Endothelial cell of umbilical vein (primary cell): ENCODE measurements around the gene TDRD10. TPM values are rescaled to one million over a fixed set of nuclear protein-coding genes. Genes with fewer than 3 reads are reported as not detected.

Experiments used
- BruUV-seq: library from RNA; stranded (reverse); fragments of 400-500 nt; replicated peaks from 2 replicates; lab custom pipeline; 2021; lab: Mats Ljungman, UMichigan
- CTCF ChIA-PET: fragments of 300-600, 350-600 bp; sonication (Branson Sonifier 250); formaldehyde crosslinking; loops from one replicate; lab custom pipeline; 2021; ENCODE audit warnings: antibody characterized with exemption, inconsistent platforms; lab: Charles Lee
- POLR2A ChIA-PET: fragments of 300-600, 350-600 bp; sonication (Branson Sonifier 250); formaldehyde crosslinking; loops from one replicate; lab custom pipeline; 2021; ENCODE audit warnings: antibody characterized with exemption, inconsistent platforms; lab: Charles Lee
- DNase-seq: peaks from one replicate; pipeline ENCODE4 v3.0.0-alpha.2; 2011; ENCODE audit warnings: low read depth, low spot score
- FAIRE-seq: peaks from 2 replicates; lab custom pipeline; 2011; peaks lifted over from hg19 to GRCh38; lab: Jason Lieb, UNC
- H2AFZ ChIP-seq: 2 replicates; pipeline ENCODE4 v1.6.0; 2012; ENCODE audit warnings: low read depth, low read length, control low read depth, inconsistent platforms
- H3K27ac ChIP-seq: 2 replicates; pipeline ENCODE4 v1.5.1; 2011; ENCODE audit warnings: low read depth, mild to moderate bottlenecking, control low read depth, low read length, moderate library complexity; ENCODE audit not compliant: insufficient read depth
- H3K27me3 ChIP-seq, 2 experiments: 2 replicates each; pipeline versions ENCODE4 v1.6.0 to v1.6.1; 2011; ENCODE audit warnings: low read length in 2 of 2, mixed read lengths in 1 of 2; ENCODE audit not compliant: control insufficient read depth in 2 of 2, insufficient read depth in 2 of 2
- H3K36me3 ChIP-seq, 2 experiments: 2 replicates in 1 of 2; 3 replicates in 1 of 2; pipeline ENCODE4 v1.5.1; 2011; ENCODE audit warnings: low read length in 2 of 2, mild to moderate bottlenecking in 1 of 2, moderate library complexity in 1 of 2; ENCODE audit not compliant: control insufficient read depth in 2 of 2, insufficient read depth in 2 of 2; ENCODE audit errors: extremely low read depth in 1 of 2
- H3K4me1 ChIP-seq: 3 replicates; pipeline ENCODE4 v1.5.1; 2011; ENCODE audit warnings: mild to moderate bottlenecking, low read length; ENCODE audit not compliant: control insufficient read depth, insufficient read depth; ENCODE audit errors: extremely low read depth
- H3K4me2 ChIP-seq: 2 replicates; pipeline ENCODE4 v1.6.1; 2011; ENCODE audit warnings: low read length, control low read depth, mixed read lengths; ENCODE audit not compliant: insufficient read depth
- H3K4me3 ChIP-seq, 3 experiments: fragments of 200-600 bp in 1 of 3; sonication (generic), shearing (Covaris generic) in 1 of 3; replicated peaks in 1 of 3; 2 replicates each; pipeline ENCODE4 v1.5.1; 2011 to 2016; ENCODE audit warnings: control low read depth in 3 of 3, low read length in 3 of 3, mild to moderate bottlenecking in 2 of 3, inconsistent platforms in 1 of 3, low read depth in 1 of 3, moderate library complexity in 1 of 3; ENCODE audit not compliant: insufficient read depth in 1 of 3
- H3K79me2 ChIP-seq: 2 replicates; pipeline ENCODE4 v1.6.0; 2012; ENCODE audit warnings: low read length, inconsistent platforms; ENCODE audit not compliant: control insufficient read depth, insufficient read depth
- H3K9ac ChIP-seq: replicated peaks from 2 replicates; pipeline ENCODE3; 2011; ENCODE audit warnings: low read length, control low read depth; ENCODE audit not compliant: insufficient read depth; ENCODE audit errors: extremely low read depth
- H3K9me1 ChIP-seq: replicated peaks from 3 replicates; pipeline ENCODE4 v1.6.0; 2011; ENCODE audit warnings: mild to moderate bottlenecking, low read length; ENCODE audit not compliant: control insufficient read depth, insufficient read depth; ENCODE audit errors: extremely low read depth
- H3K9me3 ChIP-seq: replicated peaks from 2 replicates; pipeline ENCODE4 v1.5.1; 2012; ENCODE audit warnings: low read length, inconsistent platforms; ENCODE audit not compliant: control insufficient read depth, insufficient read depth
- H4K20me1 ChIP-seq: replicated peaks from 2 replicates; pipeline ENCODE3; 2011; ENCODE audit warnings: mild to moderate bottlenecking, low read length; ENCODE audit not compliant: control insufficient read depth, insufficient read depth; ENCODE audit errors: extremely low read depth
- CTCF ChIP-seq, 2 donors: IDR thresholded peaks; 1 replicate in 1 of 2; 2 replicates in 1 of 2; pipeline ENCODE4 v1.5.1; 2011; ENCODE audit warnings: low read length in 2 of 2, mild to moderate bottlenecking in 2 of 2, moderate library complexity in 2 of 2, control low read depth in 1 of 2, inconsistent platforms in 1 of 2, low read depth in 1 of 2; ENCODE audit not compliant: insufficient read depth in 1 of 2; ENCODE audit errors: extremely low read depth in 1 of 2
- EZH2 ChIP-seq: IDR thresholded peaks from 2 replicates; pipeline ENCODE4 v1.6.1; 2012; ENCODE audit warnings: borderline replicate concordance, low read depth, mild to moderate bottlenecking, moderate library complexity, low read length, inconsistent platforms; ENCODE audit not compliant: severe bottlenecking
- FOS ChIP-seq: IDR thresholded peaks from 2 replicates; pipeline ENCODE4 v1.6.1; 2011; ENCODE audit warnings: mild to moderate bottlenecking, low read length, moderate library complexity, borderline replicate concordance; ENCODE audit not compliant: insufficient read depth
- GATA2 ChIP-seq: IDR thresholded peaks from 2 replicates; pipeline ENCODE4 v1.7.0; 2011; ENCODE audit warnings: low read depth, mild to moderate bottlenecking, moderate library complexity, mixed read lengths, low read length; ENCODE audit not compliant: insufficient read length, insufficient read depth
- MAX ChIP-seq: IDR thresholded peaks from 2 replicates; pipeline ENCODE4 v1.6.1; 2011; ENCODE audit not compliant: insufficient read depth, insufficient read length
- MYC ChIP-seq: IDR thresholded peaks from one replicate; pipeline ENCODE4 v1.6.1; 2011; ENCODE audit warnings: mild to moderate bottlenecking, low read depth, low read length
- POLR2A ChIP-seq: IDR thresholded peaks from 2 replicates; pipeline ENCODE4 v1.6.1; 2012; ENCODE audit warnings: low read depth, mild to moderate bottlenecking, control low read depth, low read length
- POLR2AphosphoS5 ChIP-seq: IDR thresholded peaks from 2 replicates; pipeline ENCODE4 v1.6.1; 2012; ENCODE audit warnings: low read depth, mild to moderate bottlenecking, control low read depth, low read length, moderate library complexity; ENCODE audit not compliant: insufficient read depth
- dilution Hi-C: fragments of 300-500 bp; cut with MboI; formaldehyde crosslinking; loops from one replicate; pipeline ENCODE4 v1.15.0; 2019; ENCODE audit warnings: low sequenced_read_pairs; ENCODE audit not compliant: extremely low pct_ligation_motif_present
- intact Hi-C: fragments of 100-400 bp; cut with micrococcal nuclease; formaldehyde crosslinking; loops from one replicate; pipeline ENCODE4 v1.10.0; 2022
- polyA plus RNA-seq, 4 experiments: library from polyadenylated mRNA; depleted of rRNA in 3 of 4; stranded (reverse) in 3 of 4; unstranded in 1 of 4; fragments of >200 nt; gene quantifications; 2 replicates each; pipeline versions ENCODE4 v1.2.1 to v1.2.3, GENCODE V29; 2011 to 2012; ENCODE audit warnings: missing spikeins in 1 of 4
- total RNA-seq: library from RNA; stranded (reverse); gene quantifications from 2 replicates; pipeline ENCODE4 v1.2.3, GENCODE V29; 2021

Gene TDRD10
- total and polyA plus RNA-seq, 2 donors (not counting 3 experiments of a cell fraction or from before 2014, with no cell fraction given), result 6.1 to 9.1 TPM

- intact Hi-C loops (loop anchor here (2.0 to 10.0 kb wide), 3 partner anchors 73 to 283 kb away; partner anchors contain the start of genes IL6R and TPM3), dilution Hi-C loops (no loop called here)
- no peaks in the 10 kb centered on the region for H4K20me1 ChIP-seq
- no peaks in the 10 kb centered on the region for H3K79me2 ChIP-seq
- POLR2A ChIA-PET, result interaction anchor here (2.3 kb wide), 1 partner anchor 69 kb away, joined by 8 read pairs; no protein-coding TSS in a partner anchor
- H3K9ac ChIP-seq, result no peak overlapping the region
- H3K4me3 ChIP-seq, result no peak overlapping the region
- H3K4me2 ChIP-seq, result no peak overlapping the region
- no peaks in the 10 kb centered on the region for H3K9me1 ChIP-seq
- peaks cover 18% of the 10 kb centered on the region for H3K4me1 ChIP-seq
- CTCF ChIA-PET, result interaction anchor here (8.9 kb wide), 1 partner anchor 70 kb away, joined by 489 read pairs; no protein-coding TSS in a partner anchor
- H3K36me3 ChIP-seq, result peaks cover 5 to 6% of the 10 kb centered on the region in 2 experiments
- no peak overlapping the region for H2AFZ ChIP-seq
- H3K9me3 ChIP-seq, result no peaks in the 10 kb centered on the region
- no peak overlapping the region for H3K27ac ChIP-seq
- BruUV-seq, result no TSS peak
- DNase-seq (no peak), FAIRE-seq (no peak)
- TF ChIP-seq POLR2AphosphoS5, result no peak
- TF ChIP-seq MAX, result no peak
- TF ChIP-seq POLR2A, result no peak
- TF ChIP-seq CTCF (IDR thresholded peaks at IDR 0.05; ENCODE audit: extremely low read depth in 1 of 2, insufficient read depth in 1 of 2, low read depth in 1 of 2, low read length in 2 of 2), result no peak
- no peak for TF ChIP-seq MYC
- no peak for TF ChIP-seq EZH2
- TF ChIP-seq GATA2, result no peak
- TF ChIP-seq FOS, result no peak
- no peaks in the 10 kb centered on the region for H3K27me3 ChIP-seq
These were observed 24.0 kb upstream of the TDRD10 start for GRCh38 chr1:154478013-154478412.
